ENCODE measurements around the gene OR8B8. TPM values are rescaled to one million over a fixed set of nuclear protein-coding genes. Genes with fewer than 3 reads are reported as not detected.
A peak's percentile ranks its signal among the peaks of the same experiment; 100 is the strongest.
"Not testable (repeated sequence)": the region's sequence is repeated elsewhere in the genome, so short reads cannot be mapped to it uniquely, and the experiment has no call there.

Gene OR8B8, protein sequence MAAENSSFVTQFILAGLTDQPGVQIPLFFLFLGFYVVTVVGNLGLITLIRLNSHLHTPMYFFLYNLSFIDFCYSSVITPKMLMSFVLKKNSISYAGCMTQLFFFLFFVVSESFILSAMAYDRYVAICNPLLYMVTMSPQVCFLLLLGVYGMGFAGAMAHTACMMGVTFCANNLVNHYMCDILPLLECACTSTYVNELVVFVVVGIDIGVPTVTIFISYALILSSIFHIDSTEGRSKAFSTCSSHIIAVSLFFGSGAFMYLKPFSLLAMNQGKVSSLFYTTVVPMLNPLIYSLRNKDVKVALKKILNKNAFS
- polyA plus RNA-seq (2013, experiment 1 of 2; ENCODE audit: insufficient read length) = not detected
- not detected for polyA plus RNA-seq (2013, experiment 2 of 2; ENCODE audit: insufficient read length)

DNA sequence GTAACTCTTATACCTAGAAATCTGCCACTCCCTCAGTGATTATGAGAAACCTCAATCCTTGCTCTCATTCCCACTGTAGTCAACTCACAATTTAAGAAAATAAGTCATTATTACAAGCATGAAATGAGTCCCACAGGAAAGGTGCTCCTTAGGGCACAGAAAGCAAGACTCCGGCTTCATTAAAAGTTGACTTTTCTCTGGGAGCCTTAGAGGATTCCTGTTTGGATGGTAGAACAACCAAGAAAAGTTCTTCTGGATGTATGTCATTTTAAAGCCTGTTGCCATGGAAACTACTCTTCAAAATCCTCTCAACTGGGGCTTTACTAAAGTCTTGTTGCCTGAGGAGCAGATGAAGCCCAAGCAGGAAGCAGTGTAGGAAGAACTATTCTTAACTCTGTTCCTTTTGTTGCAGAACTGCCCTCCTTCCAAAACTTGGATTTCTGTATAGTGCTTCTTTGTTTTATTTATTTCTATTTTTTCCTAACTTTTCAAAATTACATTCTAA, at the start of gene OR8B8:
Gene OR8B8, minus strand, starts transcription at position 51 of the 505 bp plus-strand sequence. CDS start 4,611 bp downstream, outside the sequence.
- DNase-seq = no peak

DNA sequence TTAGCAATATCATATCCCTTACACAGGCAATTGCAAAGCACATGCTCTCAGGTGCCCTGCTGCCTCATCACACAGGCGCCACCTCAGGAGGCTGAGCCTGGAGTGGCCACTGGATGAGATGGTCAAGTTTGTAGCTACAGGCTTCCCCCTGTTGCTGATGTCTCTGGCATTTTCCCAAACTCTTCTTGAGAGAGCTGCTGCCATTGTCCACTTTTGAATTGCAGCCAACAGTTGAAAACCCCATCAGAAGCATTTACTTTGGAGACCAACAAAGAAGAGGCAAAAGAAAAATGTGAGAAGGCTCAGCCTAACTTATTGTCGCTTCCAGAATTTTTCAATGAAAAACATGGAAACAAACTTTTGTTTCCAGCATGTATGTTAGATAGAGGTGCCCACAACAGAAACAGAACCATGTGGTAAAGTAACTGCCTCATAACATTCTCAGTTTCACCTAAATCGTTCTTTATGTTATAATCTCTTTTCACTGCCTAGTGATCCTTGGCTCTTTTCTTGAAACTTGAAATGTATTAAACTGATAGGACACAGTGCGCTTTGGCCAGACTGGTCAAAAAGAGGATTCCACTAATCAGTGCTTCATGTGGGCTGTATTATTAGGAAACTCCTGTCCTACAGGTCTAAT, 47.6 kb upstream of the OR8B8 start:
- no peak for DNase-seq

DNA sequence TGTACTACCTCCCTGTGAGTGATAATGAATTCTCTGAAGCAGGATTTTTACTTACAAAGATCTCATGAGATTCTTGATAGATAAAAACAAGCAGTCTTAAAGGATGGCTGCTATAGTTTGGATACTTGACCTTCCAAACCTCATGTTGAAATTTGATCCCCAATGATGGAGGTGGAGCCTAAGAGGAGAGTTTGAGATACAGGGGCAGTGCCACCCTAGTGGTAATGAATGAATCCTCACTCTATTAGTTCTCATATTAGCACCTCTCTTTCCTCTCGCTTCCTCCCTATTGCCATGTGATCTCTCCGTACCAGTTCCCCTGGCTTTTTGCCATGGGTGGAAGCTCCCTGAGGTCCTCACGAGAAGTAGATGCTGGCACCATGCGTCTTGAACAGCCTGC, 37.9 kb upstream of the OR8B8 start:
- peak; percentile 15 for DNase-seq

DNA sequence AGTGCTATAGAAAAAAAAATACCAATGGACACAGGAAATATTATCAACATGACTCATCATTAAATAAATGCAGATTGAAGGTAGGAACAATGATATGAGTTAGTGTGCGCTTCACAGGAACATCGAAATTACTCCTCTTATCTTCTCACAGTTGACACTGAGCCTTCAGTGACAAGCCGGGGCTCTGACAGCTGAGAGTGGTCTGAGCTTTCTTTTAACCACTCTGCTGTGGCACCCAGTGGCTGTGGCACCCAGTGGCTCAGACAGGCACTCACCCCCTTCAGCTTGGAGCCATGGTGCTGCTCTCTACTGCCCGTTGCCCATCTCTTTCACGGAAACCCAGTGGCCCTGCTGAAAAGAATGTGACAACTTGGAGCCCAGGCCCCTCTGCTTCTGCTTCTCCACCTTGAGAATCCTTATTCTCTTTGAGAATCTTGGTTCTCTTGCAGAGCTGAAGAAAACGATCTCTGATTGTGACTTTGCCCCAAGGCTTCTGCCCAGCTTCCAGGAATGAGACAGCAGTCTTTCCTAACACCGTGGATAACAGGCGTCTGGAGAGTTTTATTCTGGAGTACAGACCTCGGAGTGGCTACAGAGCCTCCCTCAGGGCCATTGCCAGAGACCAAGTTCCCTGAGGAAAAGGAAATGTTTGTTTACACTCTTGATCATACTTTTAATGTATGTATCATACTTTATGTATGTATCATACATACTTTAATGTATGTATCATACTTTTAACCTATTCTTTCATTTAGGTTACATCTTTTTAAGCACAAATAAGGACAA, 37.1 kb upstream of the OR8B8 start:
- DNase-seq = peak; percentile 85

DNA sequence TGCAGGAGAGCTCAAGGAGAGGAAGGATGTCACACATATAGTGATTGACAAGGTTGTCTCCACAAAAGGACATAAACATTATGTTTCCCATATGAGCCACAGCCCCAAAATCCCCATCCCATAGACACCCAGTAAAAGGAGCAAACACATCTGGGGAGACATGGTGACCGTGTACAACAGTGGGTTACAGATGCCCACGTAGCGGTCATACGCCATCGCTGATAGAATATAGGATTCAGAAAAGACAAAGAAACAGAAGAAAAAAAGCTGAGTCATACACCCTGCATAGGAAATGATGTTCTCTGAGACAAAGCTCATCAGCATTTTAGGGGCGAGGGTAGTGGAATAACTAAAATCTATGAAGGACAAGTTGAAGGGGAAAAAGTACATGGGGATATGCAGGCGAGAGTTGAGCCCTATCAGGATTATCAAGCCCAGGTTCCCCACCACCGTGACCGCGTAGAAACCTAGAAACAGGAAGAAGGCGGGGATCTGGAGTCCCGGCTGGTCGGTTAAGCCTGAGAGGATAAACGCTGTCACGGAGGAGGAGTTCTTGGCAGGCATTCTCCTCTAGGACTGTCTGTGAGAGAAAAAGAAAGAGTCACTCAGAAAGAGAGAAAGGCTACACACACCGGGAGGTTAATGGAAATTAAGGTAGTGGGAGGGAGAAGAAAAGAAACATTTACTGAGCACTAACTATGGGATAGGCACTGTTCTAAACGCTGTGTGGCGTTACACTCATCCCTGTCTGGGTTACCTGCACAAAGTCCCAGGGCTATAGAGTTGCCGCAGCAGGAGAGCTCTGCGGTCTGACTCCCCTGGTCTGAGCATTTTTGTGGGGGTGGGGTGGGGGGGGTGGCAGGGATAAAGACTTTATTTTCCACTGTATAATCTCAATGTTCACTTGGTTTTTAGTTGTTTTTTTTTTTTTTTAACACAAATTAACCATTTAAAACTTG, 36.1 kb upstream of the OR8B8 start:
- peak; percentile 75 for DNase-seq

DNA sequence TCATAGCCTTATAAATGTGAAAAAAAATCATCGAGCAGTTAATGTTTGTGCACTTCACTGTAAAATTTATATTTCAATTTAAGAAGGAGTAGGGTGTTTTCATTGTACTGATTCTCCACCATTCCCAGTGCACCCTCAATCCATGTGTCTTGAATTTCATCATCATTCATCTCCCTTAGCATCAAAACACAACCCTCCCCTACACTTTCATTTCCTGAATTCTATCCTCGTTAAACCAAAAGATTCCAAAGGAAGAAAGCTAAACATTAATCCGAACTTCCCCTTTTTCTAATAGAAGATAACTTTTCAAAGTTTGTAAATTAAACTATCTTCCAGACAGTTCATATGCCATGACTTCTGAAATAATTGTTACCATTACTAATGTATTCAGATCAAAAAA, 34.1 kb upstream of the OR8B8 start:
- no peak for DNase-seq

DNA sequence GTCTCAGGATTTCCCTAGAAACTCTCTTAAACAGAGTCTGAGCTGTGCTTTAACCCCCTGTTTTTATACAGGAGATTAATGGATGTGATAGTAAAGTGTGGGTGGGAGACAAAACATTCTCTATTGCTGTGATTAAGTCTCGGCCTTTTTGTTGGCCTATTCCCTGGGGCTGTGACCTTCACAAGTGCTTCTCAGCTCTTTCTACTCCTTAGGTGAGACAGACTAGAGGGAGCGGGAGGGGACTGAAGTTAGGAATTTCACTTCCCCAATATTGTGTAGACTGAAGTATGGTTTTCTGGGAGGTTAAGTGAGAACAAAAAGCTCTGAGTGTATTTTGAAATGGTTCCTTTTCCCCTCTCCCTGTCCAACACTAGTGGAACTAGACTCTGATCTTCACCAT, 29.8 kb upstream of the OR8B8 start:
- DNase-seq = no peak

DNA sequence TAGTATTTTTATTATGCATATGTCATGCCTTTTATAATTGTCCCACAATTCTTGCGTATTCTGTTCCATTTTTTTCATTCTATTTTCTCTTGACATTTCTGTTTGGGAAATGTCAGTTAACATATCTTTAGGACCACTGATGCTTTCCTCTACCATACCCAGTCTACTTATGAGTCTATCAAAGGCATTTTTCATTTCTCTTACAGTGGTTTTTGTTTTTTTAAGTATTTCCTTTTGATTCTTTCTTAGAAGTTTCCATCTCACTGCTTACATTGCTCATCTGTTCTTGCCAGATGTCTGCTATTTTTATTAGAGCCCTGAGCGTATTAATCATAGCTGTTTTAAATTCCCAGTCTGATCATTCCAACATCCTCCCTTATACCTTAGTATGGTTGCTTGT, 29.3 kb upstream of the OR8B8 start:
- peak; percentile 6 for DNase-seq

DNA sequence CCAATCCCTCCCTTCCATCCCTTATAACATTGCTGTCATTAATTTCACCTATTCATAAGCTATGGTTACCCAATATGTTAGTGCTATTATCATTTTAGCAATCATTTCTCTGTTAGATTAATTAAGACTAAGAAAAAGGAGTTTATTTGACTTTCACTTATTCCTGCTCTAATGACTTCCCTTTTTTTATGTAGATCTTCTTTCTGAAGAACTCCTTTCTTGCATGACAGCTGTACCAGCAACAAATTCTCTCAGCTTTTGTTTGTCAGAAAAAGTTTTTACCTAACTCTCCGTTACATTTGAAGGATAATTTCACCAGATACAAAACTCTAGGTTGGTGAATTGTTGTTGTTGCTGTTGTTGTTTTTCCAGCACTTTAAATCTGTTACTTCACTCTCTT, 28.6 kb upstream of the OR8B8 start:
- DNase-seq = no peak

DNA sequence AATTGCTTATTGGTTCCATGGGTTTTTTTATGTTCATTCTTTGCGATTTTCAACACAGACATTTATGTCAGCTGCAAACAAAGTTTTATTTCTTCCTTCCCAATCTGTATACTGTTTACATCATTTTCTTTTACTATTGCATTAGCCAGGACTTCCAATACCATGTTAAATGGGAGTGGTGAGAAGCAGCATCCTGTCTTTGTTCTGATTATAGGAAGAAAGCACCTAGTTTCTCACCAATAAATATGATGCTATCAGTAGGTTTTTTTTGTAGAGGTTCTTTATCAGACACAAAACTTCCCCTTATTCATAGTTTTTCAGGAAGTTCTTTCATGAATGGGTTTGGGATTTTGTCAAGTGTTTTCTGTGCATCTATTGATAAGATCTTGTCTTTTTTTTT, 28.0 kb upstream of the OR8B8 start:
- DNase-seq = no peak

DNA sequence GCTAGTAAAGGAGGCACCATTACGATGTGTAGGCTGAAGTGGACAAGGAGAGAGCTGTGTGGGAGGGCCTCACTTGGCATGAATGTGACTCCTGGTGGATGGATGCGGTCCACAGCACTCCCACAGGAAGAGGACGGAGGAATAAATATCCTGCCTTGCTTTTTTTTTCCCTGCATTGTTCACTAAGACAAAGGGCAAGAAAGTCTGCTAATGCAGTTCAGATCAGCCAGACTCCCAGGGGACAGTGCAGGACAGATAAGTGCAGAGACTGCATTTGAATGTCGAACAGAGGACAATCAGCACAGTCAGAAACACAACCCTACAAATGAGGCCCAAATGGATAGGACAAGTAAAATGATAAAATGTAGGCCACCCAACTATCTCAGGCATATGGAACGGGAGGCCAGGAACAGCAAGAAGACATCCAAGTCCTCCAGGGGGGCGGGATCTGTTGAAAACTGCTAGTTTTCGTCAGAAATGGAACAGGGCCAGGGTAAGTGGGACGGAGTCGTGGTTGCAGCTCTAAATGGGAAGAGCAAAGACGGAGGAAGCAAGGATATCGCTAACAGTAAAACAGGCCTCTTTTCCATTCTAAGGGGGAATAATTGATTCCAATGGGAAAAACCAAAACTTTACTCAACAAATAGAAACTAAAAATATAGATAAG, 25.2 kb upstream of the OR8B8 start:
- DNase-seq = no peak

DNA sequence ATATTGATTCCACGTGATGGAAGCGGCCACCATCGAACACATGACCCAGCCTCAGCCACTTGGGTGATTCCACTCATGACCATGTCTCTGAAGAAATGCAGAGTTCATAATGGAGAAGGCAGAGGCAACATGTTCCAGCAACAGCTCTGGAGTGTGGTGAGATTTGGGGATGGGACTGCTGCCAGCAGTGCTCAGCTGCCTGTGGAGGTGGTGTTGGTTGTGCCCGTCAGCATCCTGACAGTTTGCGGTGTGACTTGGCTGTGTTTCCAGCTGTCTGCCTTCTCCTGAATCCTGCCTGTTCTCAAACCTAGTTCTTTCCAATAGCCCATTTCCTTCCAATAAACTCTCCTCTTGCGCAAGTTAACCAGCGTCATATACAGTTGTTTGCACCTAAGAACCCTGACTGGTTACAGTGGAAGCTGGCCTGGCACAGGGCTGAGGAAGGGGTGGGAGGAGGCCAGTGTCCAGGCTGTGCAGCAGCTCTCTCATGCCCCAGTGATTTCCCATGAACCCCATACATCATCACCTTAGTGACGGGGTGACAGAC, 22.0 kb upstream of the OR8B8 start:
- DNase-seq = no peak

DNA sequence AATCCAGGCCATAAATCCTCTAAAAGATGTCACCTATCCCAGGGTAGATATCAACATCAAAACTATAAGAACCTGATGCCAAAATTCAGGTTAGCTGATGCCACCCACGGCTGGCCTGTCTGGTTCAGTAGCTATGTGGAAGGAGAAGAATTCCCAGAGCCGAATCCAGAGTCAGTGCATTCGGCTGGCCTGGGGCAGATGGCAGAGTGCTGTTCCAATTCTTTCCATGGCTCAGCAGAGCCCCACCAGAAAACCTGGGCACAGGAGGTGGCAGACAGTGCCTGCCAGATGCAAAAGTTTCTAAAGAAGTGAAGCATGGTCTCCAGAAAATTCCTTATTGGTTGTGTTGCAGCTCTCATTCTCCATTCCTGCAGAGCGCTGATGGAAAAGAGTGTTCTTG, 19.9 kb upstream of the OR8B8 start:
- DNase-seq = no peak

DNA sequence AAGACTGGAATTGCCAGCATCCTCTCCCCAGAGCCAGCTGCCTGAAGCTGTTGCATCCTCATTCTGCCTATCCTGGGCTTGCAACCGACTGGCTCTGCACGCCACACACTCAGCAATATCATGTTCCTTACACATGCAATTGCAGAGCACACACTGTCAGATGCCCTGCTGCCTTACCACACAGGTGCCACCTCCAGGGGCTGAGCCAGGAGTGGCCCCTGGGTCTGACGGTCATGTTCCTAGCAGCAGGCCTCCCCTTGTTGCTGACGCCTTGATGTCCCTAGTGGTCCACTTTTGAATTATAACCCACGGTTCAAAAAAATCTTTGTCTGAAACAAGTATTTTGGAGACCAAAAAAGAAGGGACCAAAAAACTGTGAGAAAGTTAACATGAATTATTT, 18.5 kb upstream of the OR8B8 start:
- DNase-seq = no peak

DNA sequence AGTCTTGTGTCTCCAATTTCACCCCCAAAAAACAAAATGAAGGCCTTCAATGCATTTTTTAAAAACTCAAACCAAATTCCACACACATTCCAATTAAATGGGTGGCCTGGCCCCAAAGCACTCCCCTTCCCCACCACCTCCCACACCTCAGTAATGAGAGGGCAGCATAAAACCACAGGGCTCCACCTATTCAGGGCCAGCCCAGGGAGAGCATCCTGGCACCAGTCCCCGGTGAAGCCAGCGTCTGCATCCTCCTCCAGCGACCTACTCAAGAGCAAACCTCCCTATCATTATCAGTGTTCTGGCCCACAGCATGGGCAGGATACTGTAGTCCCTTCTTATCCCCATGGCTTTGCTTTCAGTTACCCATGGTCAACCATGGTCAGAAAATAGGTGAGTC, 17.8 kb upstream of the OR8B8 start:
- DNase-seq = no peak

DNA sequence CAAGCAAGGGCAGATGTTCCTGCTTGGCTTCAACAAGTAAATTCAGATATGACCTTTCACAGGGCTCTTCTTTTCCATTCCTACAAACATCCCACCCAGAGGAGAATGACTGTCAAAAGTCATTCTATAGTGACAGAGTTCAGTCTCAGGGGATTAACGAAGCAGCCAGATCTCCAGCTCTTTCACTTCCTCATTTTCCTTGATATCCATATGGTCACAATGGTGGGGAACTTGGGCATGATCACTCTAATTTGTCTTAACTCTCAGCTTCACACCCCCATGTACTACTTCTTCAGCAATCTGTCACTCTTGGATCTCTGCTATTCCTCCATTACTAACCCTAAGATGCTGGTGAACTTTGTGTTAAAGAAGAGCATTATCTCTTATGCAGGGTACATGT, 15.0 kb upstream of the OR8B8 start:
- no peak for DNase-seq

DNA sequence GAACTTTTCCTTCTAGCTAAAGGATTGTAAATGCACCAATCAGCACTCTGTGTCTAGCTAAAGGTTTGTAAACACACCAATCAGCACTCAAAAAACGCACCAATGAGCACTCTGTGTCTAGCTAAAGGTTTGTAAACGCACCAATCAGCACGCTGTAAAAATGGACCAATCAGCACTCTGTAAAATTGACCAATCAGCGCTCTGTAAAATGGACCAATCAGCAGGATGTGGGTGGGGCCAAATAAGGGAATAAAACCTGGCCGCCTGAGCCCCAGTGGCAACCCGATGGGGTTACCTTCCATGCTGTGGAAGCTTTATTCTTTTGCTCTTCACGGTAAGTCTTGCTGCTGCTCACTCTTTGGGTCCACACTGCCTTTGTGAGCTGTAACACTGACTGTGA, 13.9 kb upstream of the OR8B8 start:
- not testable (repeated sequence) for DNase-seq

DNA sequence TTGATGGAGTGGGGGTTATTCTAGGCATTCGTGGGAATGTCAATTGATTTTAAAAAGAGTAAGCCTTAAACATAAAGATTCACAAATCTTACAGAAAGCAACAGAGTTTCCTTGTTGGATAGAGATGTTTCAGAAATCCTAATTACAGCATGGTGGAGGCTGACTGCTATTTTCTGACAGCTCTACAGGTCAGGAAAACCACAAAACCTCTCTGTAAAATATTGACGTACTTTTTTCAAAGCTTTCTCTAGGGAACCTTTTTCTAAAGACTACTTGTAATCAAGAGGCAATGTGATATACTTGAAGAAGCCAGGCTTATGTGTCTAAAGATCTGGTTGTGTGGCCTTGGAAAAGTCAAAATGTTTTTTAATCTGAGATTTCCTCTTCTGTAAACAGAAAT, 9.1 kb upstream of the OR8B8 start:
- no peak for DNase-seq

DNA sequence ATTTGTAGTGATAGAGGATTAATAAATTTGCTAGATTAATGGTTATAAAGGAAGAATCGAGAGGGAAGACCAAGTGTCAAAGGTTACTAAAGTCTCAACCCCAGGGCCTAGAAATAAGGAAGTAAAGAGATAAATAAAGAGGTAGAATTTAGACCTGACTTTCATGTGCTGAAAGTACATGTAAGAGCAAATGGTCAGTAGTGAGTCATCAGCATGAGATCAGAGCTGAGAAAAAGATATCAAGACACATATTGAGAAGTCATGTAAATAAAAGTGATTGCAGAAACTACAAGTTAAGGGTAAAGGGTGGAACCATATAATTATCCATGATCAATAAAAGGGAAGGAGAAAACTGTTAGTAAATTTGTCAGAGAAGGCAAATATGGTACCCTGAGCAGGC, 1.4 kb upstream of the OR8B8 start:
- no peak for DNase-seq

DNA sequence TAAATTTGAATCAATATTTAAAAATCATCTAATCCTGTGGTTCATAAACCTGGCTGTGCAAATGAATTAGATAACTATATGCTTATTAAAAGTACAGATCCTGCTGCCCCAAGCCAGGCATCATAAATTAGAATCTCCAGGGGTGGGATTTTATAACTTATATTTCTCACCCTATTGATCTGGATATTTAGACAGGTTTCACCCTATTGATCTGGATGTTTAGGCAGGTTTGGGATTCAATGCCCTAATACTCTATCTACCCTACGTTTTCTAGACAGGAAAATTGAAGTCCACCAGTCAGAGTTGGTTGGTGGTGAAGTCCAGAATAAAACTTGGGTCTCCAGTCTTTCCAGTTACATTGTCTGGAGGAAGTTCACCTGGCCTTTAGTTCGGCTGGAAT, 2.6 kb downstream of the OR8B8 start:
- no peak for DNase-seq

DNA sequence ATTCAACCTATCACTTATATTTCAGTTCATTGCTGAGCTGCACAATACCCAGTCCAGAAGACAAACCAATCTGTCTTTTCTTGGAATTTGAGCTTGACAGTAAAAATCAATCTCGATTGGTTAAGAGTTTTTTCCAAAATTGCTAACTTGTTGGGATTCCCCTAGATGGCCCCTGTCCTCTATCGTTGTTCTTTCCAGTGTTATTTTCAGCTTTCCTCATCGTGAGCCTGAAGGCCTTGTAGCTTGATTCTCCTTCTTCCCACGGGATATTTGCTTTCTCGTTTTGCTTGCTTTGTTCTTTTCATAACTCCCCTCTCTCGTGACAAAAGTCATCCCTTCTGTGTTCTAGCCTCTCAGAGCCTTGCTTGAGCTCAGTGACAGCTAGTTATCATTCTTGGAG, 3.1 kb downstream of the OR8B8 start:
- DNase-seq = no peak
